SH-SY5Y (cell line): ENCODE data around the gene CRYGD.

Experiments used
- GATA2 ChIP-seq: IDR thresholded peaks from 2 replicates; pipeline ENCODE4 v1.6.1; 2011; ENCODE audit warnings: mild to moderate bottlenecking, low read depth, low read length
- GATA3 ChIP-seq: IDR thresholded peaks from 2 replicates; pipeline ENCODE4 v1.6.1; 2011; ENCODE audit warnings: low read depth, mild to moderate bottlenecking, low read length, moderate library complexity

- TF ChIP-seq GATA3 = no peak
- TF ChIP-seq GATA2 = no peak
Measured at GRCh38 chr2:208122248-208122647, 2.1 kb downstream of the CRYGD start.
